Spinal cord (tissue), 4 donors: ENCODE data around the gene C16orf78. TPM values are rescaled to one million over a fixed set of nuclear protein-coding genes. Genes with fewer than 3 reads are reported as not detected.

Experiments
- polyA plus RNA-seq, 2 donors: library from polyadenylated mRNA; unstranded; fragments of 120-200 nt; gene quantifications; one replicate each; pipeline ENCODE4 v1.2.1, GENCODE V29; 2013; ENCODE audit not compliant: insufficient read length in 2 of 2
- total RNA-seq, 2 donors: library from RNA; depleted of rRNA in 1 of 2; stranded (reverse); fragments of 120-200 nt in 1 of 2; fragments of >200 nt in 1 of 2; gene quantifications; one replicate each; pipeline versions ENCODE4 v1.2.3 to v1.2.4, GENCODE V29; 2013 to 2014

C16orf78 gene
- total and polyA plus RNA-seq, 4 donors: not detected

Other genes starting within 250 kb of the C16orf78 start
- 10 to 100 TPM; 16.4 to 17.2 TPM for gene CBLN1, start 92.0 kb upstream of the C16orf78 start, total RNA-seq
- gene CBLN1, start 92.0 kb upstream of the C16orf78 start, polyA plus RNA-seq: 10 to 100 TPM; 42.3 to 44.9 TPM